Umbilical cord (tissue), 2 donors: ENCODE measurements around the gene RNASE7. TPM values are rescaled to one million over a fixed set of nuclear protein-coding genes. Genes with fewer than 3 reads are reported as not detected.
A peak's percentile ranks its signal among the peaks of the same experiment; 100 is the strongest.

ENCODE experiments used
- DNase-seq: peaks from one replicate; pipeline ENCODE4 v3.0.0-alpha.2; 2015; ENCODE audit warnings: low spot score
- total RNA-seq: library from RNA; depleted of rRNA; stranded (reverse); fragments of >200 nt; gene quantifications from one replicate; pipeline ENCODE4 v1.2.3, GENCODE V29; 2014; ENCODE audit warnings: low replicate concordance; ENCODE audit not compliant: insufficient read depth

The RNASE7 gene
- total RNA-seq, 1 donor from 2014 or later, result 4.1 TPM

GRCh38 chr14:21068521-21069387 lies 26.6 kb downstream of the RNASE7 start:
- DNase-seq, result peak; percentile 78

- DNase-seq, result peak; percentile 69
These were observed 27.4 kb downstream of the RNASE7 start for GRCh38 chr14:21069388-21070082.

- DNase-seq, result peak; percentile 75
These were observed 28.0 kb downstream of the RNASE7 start, which contains the start of gene ARHGEF40 for GRCh38 chr14:21070083-21070609. ARHGEF40 (plus strand) TSS chr14:21070304; CDS start chr14:21070397, 93 bp downstream.

GRCh38 chr14:21070610-21071224 lies 28.6 kb downstream of the RNASE7 start:
- DNase-seq, result peak; percentile 74

GRCh38 chr14:21071225-21072030 lies 29.3 kb downstream of the RNASE7 start:
- DNase-seq, result peak; percentile 98

- DNase-seq, result peak; percentile 71
These were observed 29.9 kb downstream of the RNASE7 start for GRCh38 chr14:21072031-21072473.

- no peak for DNase-seq
These were observed 30.7 kb downstream of the RNASE7 start for GRCh38 chr14:21072781-21073339.

- DNase-seq, result no peak
These were observed 31.8 kb downstream of the RNASE7 start for GRCh38 chr14:21073921-21074320.

- DNase-seq, result no peak
These were observed 32.5 kb downstream of the RNASE7 start for GRCh38 chr14:21074398-21075272.

- DNase-seq, result no peak
These were observed 33.7 kb downstream of the RNASE7 start for GRCh38 chr14:21075719-21076437.

- no peak for DNase-seq
These were observed 35.5 kb downstream of the RNASE7 start for GRCh38 chr14:21077672-21078071.

GRCh38 chr14:21078287-21078686 lies 36.1 kb downstream of the RNASE7 start:
- DNase-seq, result no peak

GRCh38 chr14:21078726-21079125 lies 36.6 kb downstream of the RNASE7 start:
- DNase-seq, result no peak

- DNase-seq, result no peak
These were observed 39.5 kb downstream of the RNASE7 start for GRCh38 chr14:21081521-21082142.

GRCh38 chr14:21083565-21084325 lies 41.6 kb downstream of the RNASE7 start:
- DNase-seq, result no peak

- DNase-seq, result no peak
These were observed 42.2 kb downstream of the RNASE7 start for GRCh38 chr14:21084396-21084795.

GRCh38 chr14:21084998-21085853 lies 43.1 kb downstream of the RNASE7 start:
- DNase-seq, result no peak
